Measurements from ENCODE around the gene RUNX1.

RUNX1 gene

GRCh38 chr21:34923626-34924025 is 125.5 kb downstream of the RUNX1 start:
- DNase-seq (ENCODE audit: low read depth in 2 of 2) = no peak

- DNase-seq (ENCODE audit: low read depth in 2 of 2) = no peak
These were observed 125.9 kb downstream of the RUNX1 start for GRCh38 chr21:34923202-34923601.

GRCh38 chr21:34922479-34922878 is 126.6 kb downstream of the RUNX1 start:
- no peak for DNase-seq (ENCODE audit: low read depth in 2 of 2)

- DNase-seq (ENCODE audit: low read depth in 2 of 2) = no peak
These were observed 128.0 kb downstream of the RUNX1 start for GRCh38 chr21:34921151-34921550.

GRCh38 chr21:34919406-34919805 is 129.7 kb downstream of the RUNX1 start:
- no peak for DNase-seq (ENCODE audit: low read depth in 2 of 2)

- DNase-seq (ENCODE audit: low read depth in 2 of 2) = peak; percentile 93 to 94
These were observed 132.7 kb downstream of the RUNX1 start for GRCh38 chr21:34916446-34916845.

- DNase-seq (ENCODE audit: low read depth in 2 of 2) = peak; percentile 88 to 91
These were observed 133.7 kb downstream of the RUNX1 start for GRCh38 chr21:34915364-34915841.

- DNase-seq (ENCODE audit: low read depth in 2 of 2) = no peak
These were observed 134.9 kb downstream of the RUNX1 start for GRCh38 chr21:34914239-34914638.

- DNase-seq (ENCODE audit: low read depth in 2 of 2) = peak; percentile 96
These were observed 135.3 kb downstream of the RUNX1 start for GRCh38 chr21:34913811-34914210.

GRCh38 chr21:34912022-34912945 is 136.8 kb downstream of the RUNX1 start:
- DNase-seq (ENCODE audit: low read depth in 2 of 2) = no peak

GRCh38 chr21:34911360-34911759 is 137.7 kb downstream of the RUNX1 start:
- DNase-seq (ENCODE audit: low read depth in 2 of 2) = no peak

- DNase-seq (ENCODE audit: low read depth in 2 of 2) = no peak
These were observed 138.7 kb downstream of the RUNX1 start for GRCh38 chr21:34910396-34910795.

- DNase-seq (ENCODE audit: low read depth in 2 of 2) = no peak
These were observed 139.4 kb downstream of the RUNX1 start for GRCh38 chr21:34909492-34910292.

GRCh38 chr21:34908419-34909055 is 140.6 kb downstream of the RUNX1 start:
- no peak for DNase-seq (ENCODE audit: low read depth in 2 of 2)

GRCh38 chr21:34907461-34908418 is 141.4 kb downstream of the RUNX1 start:
- DNase-seq (ENCODE audit: low read depth in 2 of 2) = no peak

- no peak for DNase-seq (ENCODE audit: low read depth in 2 of 2)
These were observed 142.7 kb downstream of the RUNX1 start for GRCh38 chr21:34906401-34906800.

GRCh38 chr21:34905218-34905537 is 143.9 kb downstream of the RUNX1 start:
- DNase-seq (ENCODE audit: low read depth in 2 of 2) = no peak

GRCh38 chr21:34904526-34905217 is 144.4 kb downstream of the RUNX1 start:
- no peak for DNase-seq (ENCODE audit: low read depth in 2 of 2)

GRCh38 chr21:34900376-34900775 is 148.7 kb downstream of the RUNX1 start:
- DNase-seq (ENCODE audit: low read depth in 2 of 2) = no peak

- no peak for DNase-seq (ENCODE audit: low read depth in 2 of 2)
These were observed 149.3 kb downstream of the RUNX1 start for GRCh38 chr21:34899760-34900159.

All from fibroblast of skin of left quadriceps (primary cell).